Suprapubic skin (tissue), 3 donors: ENCODE results near the gene PLB1.

ENCODE experiments used
- EP300 ChIP-seq: sonication (generic); formaldehyde crosslinking; IDR thresholded peaks from one replicate; pipeline ENCODE4 v1.6.1; 2017; ENCODE audit warnings: antibody characterized with exemption
- POLR2A ChIP-seq, 2 donors: fragments of 450-650 bp; IDR thresholded peaks; one replicate each; pipeline ENCODE4 v1.6.1; 2017; ENCODE audit warnings: antibody characterized with exemption in 2 of 2, mild to moderate bottlenecking in 2 of 2, moderate library complexity in 2 of 2
- TF ChIP-seq, protein P1 (sequence below), 2 donors: fragments of 200-600 bp in 1 of 2; fragments of 450-650 bp in 1 of 2; sonication (generic) in 1 of 2; IDR thresholded peaks; one replicate each; pipeline ENCODE4 v1.5.1; 2016 to 2019; ENCODE audit warnings: antibody characterized with exemption in 2 of 2, mild to moderate bottlenecking in 1 of 2, moderate library complexity in 1 of 2

GRCh38 chr2:28652217-28652616, 156.4 kb downstream of the PLB1 start:
- TF ChIP-seq, protein P1, sequence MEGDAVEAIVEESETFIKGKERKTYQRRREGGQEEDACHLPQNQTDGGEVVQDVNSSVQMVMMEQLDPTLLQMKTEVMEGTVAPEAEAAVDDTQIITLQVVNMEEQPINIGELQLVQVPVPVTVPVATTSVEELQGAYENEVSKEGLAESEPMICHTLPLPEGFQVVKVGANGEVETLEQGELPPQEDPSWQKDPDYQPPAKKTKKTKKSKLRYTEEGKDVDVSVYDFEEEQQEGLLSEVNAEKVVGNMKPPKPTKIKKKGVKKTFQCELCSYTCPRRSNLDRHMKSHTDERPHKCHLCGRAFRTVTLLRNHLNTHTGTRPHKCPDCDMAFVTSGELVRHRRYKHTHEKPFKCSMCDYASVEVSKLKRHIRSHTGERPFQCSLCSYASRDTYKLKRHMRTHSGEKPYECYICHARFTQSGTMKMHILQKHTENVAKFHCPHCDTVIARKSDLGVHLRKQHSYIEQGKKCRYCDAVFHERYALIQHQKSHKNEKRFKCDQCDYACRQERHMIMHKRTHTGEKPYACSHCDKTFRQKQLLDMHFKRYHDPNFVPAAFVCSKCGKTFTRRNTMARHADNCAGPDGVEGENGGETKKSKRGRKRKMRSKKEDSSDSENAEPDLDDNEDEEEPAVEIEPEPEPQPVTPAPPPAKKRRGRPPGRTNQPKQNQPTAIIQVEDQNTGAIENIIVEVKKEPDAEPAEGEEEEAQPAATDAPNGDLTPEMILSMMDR (IDR thresholded peaks at IDR 0.05): no peak
- TF ChIP-seq POLR2A (IDR thresholded peaks at IDR 0.05): no peak
- TF ChIP-seq EP300: no peak
